Neural cell (in vitro differentiated cells): ENCODE results near the gene USP10. TPM values are rescaled to one million over a fixed set of nuclear protein-coding genes. Genes with fewer than 3 reads are reported as not detected.

Experiments used
- H2AFZ ChIP-seq: fragments of 200-600, 300-800 bp; sonication (generic), shearing (Covaris generic); 2 replicates; pipeline ENCODE4 v1.6.0; 2014; ENCODE audit warnings: low read depth, mild to moderate bottlenecking, antibody characterized with exemption, low read length, moderate library complexity
- H3F3A ChIP-seq: fragments of 200-600 bp; shearing (Covaris generic); 2 replicates; pipeline ENCODE4 v1.6.1; 2016; ENCODE audit warnings: mild to moderate bottlenecking, moderate library complexity, mixed read lengths, antibody characterized with exemption, low read length; ENCODE audit not compliant: insufficient read depth, poor library complexity, severe bottlenecking
- H3K27ac ChIP-seq: fragments of 200-600, 300-800 bp; sonication (generic), shearing (Covaris generic); 2 replicates; pipeline ENCODE4 v1.5.1; 2014; ENCODE audit warnings: mild to moderate bottlenecking, low read length, moderate library complexity
- H3K27me3 ChIP-seq: fragments of 300-800, 200-600 bp; sonication (generic), shearing (Covaris generic); 2 replicates; pipeline ENCODE4 v1.6.0; 2014; ENCODE audit warnings: mild to moderate bottlenecking, low read depth, low read length, moderate library complexity; ENCODE audit not compliant: insufficient read depth
- H3K36me3 ChIP-seq: fragments of 300-800, 200-600 bp; sonication (generic), shearing (Covaris generic); 2 replicates; pipeline ENCODE4 v1.5.1; 2014; ENCODE audit warnings: mild to moderate bottlenecking, antibody characterized with exemption, low read length, moderate library complexity; ENCODE audit not compliant: insufficient read depth
- H3K4me2 ChIP-seq: fragments of 300-800, 200-600 bp; sonication (generic), shearing (Covaris generic); 2 replicates; pipeline ENCODE4 v1.6.0; 2014; ENCODE audit warnings: mild to moderate bottlenecking, low read length
- H3K4me3 ChIP-seq: fragments of 300-800, 200-600 bp; sonication (generic), shearing (Covaris generic); 2 replicates; pipeline ENCODE4 v1.5.1; 2014; ENCODE audit warnings: mild to moderate bottlenecking, low read length, moderate library complexity
- H3K79me2 ChIP-seq: fragments of 200-600 bp; shearing (Covaris generic); replicated peaks from 2 replicates; pipeline ENCODE4 v1.6.0; 2014; ENCODE audit warnings: mild to moderate bottlenecking, low read length, moderate library complexity; ENCODE audit not compliant: insufficient read depth
- H3K9ac ChIP-seq: fragments of 300-800, 200-600 bp; sonication (generic), shearing (Covaris generic); 2 replicates; pipeline ENCODE4 v1.6.1; 2016; ENCODE audit warnings: mild to moderate bottlenecking, low read length, mixed read lengths
- H3K9me2 ChIP-seq: fragments of 200-600 bp; shearing (Covaris generic); 2 replicates; pipeline ENCODE4 v1.6.1; 2016; ENCODE audit warnings: mild to moderate bottlenecking, low read length, mixed read lengths; ENCODE audit not compliant: insufficient read depth
- H3K9me3 ChIP-seq: fragments of 200-600, 300-800 bp; sonication (generic), shearing (Covaris generic); 2 replicates; pipeline ENCODE4 v1.6.1; 2016; ENCODE audit warnings: mild to moderate bottlenecking, mixed run types, low read length, moderate library complexity, mixed read lengths
- H4K20me1 ChIP-seq: fragments of 200-600 bp; shearing (Covaris generic); 2 replicates; pipeline ENCODE4 v1.6.1; 2016; ENCODE audit warnings: mild to moderate bottlenecking, mixed run types; ENCODE audit not compliant: insufficient read depth
- CTCF ChIP-seq: fragments of 450-650 bp; IDR thresholded peaks from 2 replicates; pipeline ENCODE4 v1.5.1; 2014; ENCODE audit warnings: antibody characterized with exemption, mild to moderate bottlenecking, moderate library complexity; ENCODE audit not compliant: poor library complexity, severe bottlenecking
- EP300 ChIP-seq: fragments of 450-650 bp; conservative IDR thresholded peaks from 2 replicates; pipeline ENCODE4 v1.6.1; 2014; ENCODE audit warnings: antibody characterized with exemption, mild to moderate bottlenecking, moderate library complexity; ENCODE audit not compliant: poor library complexity, severe bottlenecking
- EZH2 ChIP-seq: fragments of 200-600, 300-800 bp; shearing (Covaris generic), sonication (generic); IDR thresholded peaks from 2 replicates; pipeline ENCODE4 v1.6.1; 2014; ENCODE audit warnings: antibody characterized with exemption, low read length, borderline replicate concordance, mild to moderate bottlenecking; ENCODE audit not compliant: insufficient read depth, poor library complexity, severe bottlenecking
- MXI1 ChIP-seq: fragments of 450-650 bp; conservative IDR thresholded peaks from 2 replicates; pipeline ENCODE4 v1.6.1; 2014; ENCODE audit warnings: antibody characterized with exemption, mild to moderate bottlenecking; ENCODE audit not compliant: poor library complexity, severe bottlenecking
- POLR2AphosphoS5 ChIP-seq: IDR thresholded peaks from 2 replicates; pipeline ENCODE4 v1.6.1; 2012
- RAD21 ChIP-seq: fragments of 450-650 bp; conservative IDR thresholded peaks from 2 replicates; pipeline ENCODE4 v1.6.1; 2014; ENCODE audit warnings: antibody characterized with exemption, mild to moderate bottlenecking, moderate library complexity
- SMC3 ChIP-seq: fragments of 450-650 bp; conservative IDR thresholded peaks from 2 replicates; pipeline ENCODE4 v1.6.1; 2014; ENCODE audit warnings: antibody characterized with exemption, mild to moderate bottlenecking, moderate library complexity; ENCODE audit not compliant: poor library complexity
- TAF1 ChIP-seq: IDR thresholded peaks from 2 replicates; pipeline ENCODE4 v1.6.1; 2012; ENCODE audit warnings: low read depth
- polyA plus RNA-seq: library from polyadenylated mRNA; depleted of rRNA; stranded (reverse); fragments of >200 nt; gene quantifications from 2 replicates; pipeline ENCODE4 v1.2.3, GENCODE V29; 2014
- TF ChIP-seq, protein P1 (sequence below): IDR thresholded peaks from 2 replicates; pipeline ENCODE4 v1.6.1; 2012; ENCODE audit warnings: borderline replicate concordance

The USP10 gene
- polyA plus RNA-seq, 1 donor from 2014 or later = 48.9 TPM

DNA sequence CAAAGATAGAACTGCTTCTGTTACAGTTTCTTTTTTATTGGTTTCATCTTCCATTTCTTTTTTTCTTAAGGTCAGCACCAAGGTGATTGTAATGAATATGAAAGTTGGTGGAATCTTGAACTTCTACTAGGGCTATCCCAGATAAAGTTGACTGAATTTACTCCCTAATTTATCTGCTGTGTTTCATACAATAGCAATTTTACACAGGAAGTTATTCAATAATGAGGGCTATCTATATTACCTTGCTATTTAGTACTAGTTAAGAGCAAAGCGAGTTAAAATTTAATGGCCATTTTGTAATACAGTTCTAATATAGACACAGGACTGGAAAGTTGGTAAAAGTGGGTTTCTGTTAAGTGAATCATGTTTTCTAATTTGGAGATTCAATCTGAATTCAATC lies 24.1 kb downstream of the USP10 start:
- no peak overlapping the region for H3K4me2 ChIP-seq
- no peaks in the 10 kb centered on the region for H3K36me3 ChIP-seq
- no peak overlapping the region for H2AFZ ChIP-seq
- no peak overlapping the region for H3K9ac ChIP-seq
- no peaks in the 10 kb centered on the region for H3K9me2 ChIP-seq
- H3K27me3 ChIP-seq = no peaks in the 10 kb centered on the region
- no peaks in the 10 kb centered on the region for H3F3A ChIP-seq
- peaks cover 5% of the 10 kb centered on the region for H4K20me1 ChIP-seq
- H3K79me2 ChIP-seq = peaks cover 70% of the 10 kb centered on the region
- no peak overlapping the region for H3K27ac ChIP-seq
- H3K9me3 ChIP-seq = no peaks in the 10 kb centered on the region
- H3K4me3 ChIP-seq = no peak overlapping the region
- no peak for TF ChIP-seq TAF1
- TF ChIP-seq, protein P1, sequence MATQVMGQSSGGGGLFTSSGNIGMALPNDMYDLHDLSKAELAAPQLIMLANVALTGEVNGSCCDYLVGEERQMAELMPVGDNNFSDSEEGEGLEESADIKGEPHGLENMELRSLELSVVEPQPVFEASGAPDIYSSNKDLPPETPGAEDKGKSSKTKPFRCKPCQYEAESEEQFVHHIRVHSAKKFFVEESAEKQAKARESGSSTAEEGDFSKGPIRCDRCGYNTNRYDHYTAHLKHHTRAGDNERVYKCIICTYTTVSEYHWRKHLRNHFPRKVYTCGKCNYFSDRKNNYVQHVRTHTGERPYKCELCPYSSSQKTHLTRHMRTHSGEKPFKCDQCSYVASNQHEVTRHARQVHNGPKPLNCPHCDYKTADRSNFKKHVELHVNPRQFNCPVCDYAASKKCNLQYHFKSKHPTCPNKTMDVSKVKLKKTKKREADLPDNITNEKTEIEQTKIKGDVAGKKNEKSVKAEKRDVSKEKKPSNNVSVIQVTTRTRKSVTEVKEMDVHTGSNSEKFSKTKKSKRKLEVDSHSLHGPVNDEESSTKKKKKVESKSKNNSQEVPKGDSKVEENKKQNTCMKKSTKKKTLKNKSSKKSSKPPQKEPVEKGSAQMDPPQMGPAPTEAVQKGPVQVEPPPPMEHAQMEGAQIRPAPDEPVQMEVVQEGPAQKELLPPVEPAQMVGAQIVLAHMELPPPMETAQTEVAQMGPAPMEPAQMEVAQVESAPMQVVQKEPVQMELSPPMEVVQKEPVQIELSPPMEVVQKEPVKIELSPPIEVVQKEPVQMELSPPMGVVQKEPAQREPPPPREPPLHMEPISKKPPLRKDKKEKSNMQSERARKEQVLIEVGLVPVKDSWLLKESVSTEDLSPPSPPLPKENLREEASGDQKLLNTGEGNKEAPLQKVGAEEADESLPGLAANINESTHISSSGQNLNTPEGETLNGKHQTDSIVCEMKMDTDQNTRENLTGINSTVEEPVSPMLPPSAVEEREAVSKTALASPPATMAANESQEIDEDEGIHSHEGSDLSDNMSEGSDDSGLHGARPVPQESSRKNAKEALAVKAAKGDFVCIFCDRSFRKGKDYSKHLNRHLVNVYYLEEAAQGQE = no peak
- TF ChIP-seq MXI1 = no peak
- no peak for TF ChIP-seq CTCF
- TF ChIP-seq POLR2AphosphoS5 = no peak
- TF ChIP-seq EZH2 = no peak
- no peak for TF ChIP-seq SMC3
- no peak for TF ChIP-seq EP300
- TF ChIP-seq RAD21 = no peak

DNA sequence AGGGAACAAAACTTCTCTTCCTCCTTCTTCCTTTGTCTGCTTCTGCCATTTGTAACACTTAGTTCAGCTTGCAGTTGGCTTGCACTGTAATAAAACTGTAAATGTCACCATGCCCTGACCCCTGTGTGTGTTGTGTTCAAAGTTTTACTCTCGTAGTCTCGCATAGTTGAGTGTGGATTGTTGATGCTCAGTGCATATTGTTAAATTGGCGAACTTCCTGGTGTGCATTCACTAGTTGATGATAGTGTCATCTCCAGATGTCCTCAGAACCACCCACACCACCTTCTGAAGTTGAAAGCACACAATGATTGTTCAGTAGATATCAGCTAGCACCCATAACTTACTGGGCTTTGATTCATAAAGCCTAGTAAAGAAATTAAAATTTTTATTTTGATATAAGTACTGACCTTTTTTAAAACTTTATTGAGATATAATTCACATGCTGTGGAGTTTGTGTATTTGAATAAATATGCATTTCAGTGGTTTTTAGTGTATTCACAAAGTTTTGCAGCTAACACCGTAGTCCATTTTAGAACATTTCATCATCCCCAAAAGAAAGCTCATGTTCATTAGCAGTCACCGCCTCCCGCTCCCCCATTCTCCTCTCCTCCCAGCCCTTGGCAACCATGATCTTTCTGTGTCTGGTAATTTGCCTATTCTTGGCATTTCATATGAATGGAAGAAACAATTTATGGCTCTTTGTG lies 25.0 kb downstream of the USP10 start:
- H3K4me3 ChIP-seq = no peak overlapping the region
- H3K4me2 ChIP-seq = no peak overlapping the region
- no peaks in the 10 kb centered on the region for H3K9me2 ChIP-seq
- no peak overlapping the region for H3K27ac ChIP-seq
- H3K36me3 ChIP-seq = no peaks in the 10 kb centered on the region
- H3K27me3 ChIP-seq = no peaks in the 10 kb centered on the region
- H3K79me2 ChIP-seq = peaks cover 73% of the 10 kb centered on the region
- TF ChIP-seq MXI1 (no peak), CTCF (no peak), POLR2AphosphoS5 (no peak), SMC3 (no peak), TAF1 (no peak), EZH2 (no peak), RAD21 (no peak), EP300 (no peak)
- TF ChIP-seq, protein P1 = no peak
- H3K9me3 ChIP-seq = no peaks in the 10 kb centered on the region
- H2AFZ ChIP-seq = no peak overlapping the region
- peaks cover 5% of the 10 kb centered on the region for H4K20me1 ChIP-seq
- no peak overlapping the region for H3K9ac ChIP-seq
- no peaks in the 10 kb centered on the region for H3F3A ChIP-seq
